ENCODE data around the gene KRTAP2-1.

GRCh38 chr17:40996829-40997228 lies 50.3 kb downstream of the KRTAP2-1 start:
- TF ChIP-seq POLR2A (IDR thresholded peaks at IDR 0.05) (no peak), CTCF (IDR thresholded peaks at IDR 0.05) (no peak)
